Esophagus squamous epithelium (tissue), 5 donors: Measurements from ENCODE around the gene TMA7. TPM values are rescaled to one million over a fixed set of nuclear protein-coding genes. Genes with fewer than 3 reads are reported as not detected.
A peak's percentile ranks its signal among the peaks of the same experiment; 100 is the strongest.

Source experiments
- DNase-seq: peaks from one replicate; lab custom pipeline; 2025; lab: John Stamatoyannopoulos, UW
- H3K27ac ChIP-seq, 4 donors: fragments of 200-600 bp; sonication (generic); one replicate each; pipeline ENCODE4 v1.5.1; 2016 to 2019; ENCODE audit warnings: mild to moderate bottlenecking in 1 of 4
- H3K27me3 ChIP-seq, 4 donors: fragments of 200-600 bp; sonication (generic); 1 replicate in 3 of 4; 2 replicates in 1 of 4; pipeline versions ENCODE4 v1.5.1 to v1.6.0; 2017 to 2021; ENCODE audit warnings: antibody characterized with exemption in 1 of 4
- H3K36me3 ChIP-seq, 3 donors: fragments of 200-600 bp; sonication (generic); one replicate each; pipeline ENCODE4 v1.5.1; 2016 to 2019
- H3K4me1 ChIP-seq, 3 donors: fragments of 200-600 bp; sonication (generic); one replicate each; pipeline ENCODE4 v1.5.1; 2017 to 2019
- H3K4me3 ChIP-seq, 4 donors: fragments of 200-600 bp; sonication (generic); 1 replicate in 3 of 4; 2 replicates in 1 of 4; pipeline ENCODE4 v1.5.1; 2016 to 2019; ENCODE audit warnings: mild to moderate bottlenecking in 2 of 4, moderate library complexity in 1 of 4
- H3K9me3 ChIP-seq, 3 donors: fragments of 200-600 bp; sonication (generic); one replicate each; pipeline ENCODE4 v1.5.1; 2016 to 2019
- POLR2A ChIP-seq, 4 donors: fragments of 450-650 bp; IDR thresholded peaks; one replicate each; pipeline ENCODE4 v1.6.1; 2017; ENCODE audit warnings: antibody characterized with exemption in 4 of 4, mild to moderate bottlenecking in 4 of 4, moderate library complexity in 3 of 4
- WGBS, 2 donors: methylation state at CpG; one replicate each; pipeline ENCODE4 v1.1.5; 2018; 5-methylcytosine and 5-hydroxymethylcytosine counted together
- intact Hi-C: fragments of 100-400 bp; cut with DNase I; formaldehyde crosslinking; loops from one replicate; pipeline ENCODE4 v1.15.0; 2022
- total RNA-seq, 4 donors: library from RNA; depleted of rRNA; stranded (reverse); fragments of >200 nt; gene quantifications; one replicate each; pipeline ENCODE4 v1.1.0, GENCODE V29; 2016
- TF ChIP-seq, protein P1 (sequence below), 6 experiments: fragments of 450-650 bp in 4 of 6; fragments of 200-600 bp in 2 of 6; sonication (generic) in 2 of 6; IDR thresholded peaks; one replicate each; pipeline ENCODE4 v1.5.1; 2016 to 2019; ENCODE audit warnings: antibody characterized with exemption in 6 of 6, mild to moderate bottlenecking in 4 of 6, moderate library complexity in 4 of 6
- donor health status: DM: yes; HTN: yes; CAD: no.

Gene TMA7
- total RNA-seq, 4 donors from 2014 or later: 293 to 431 (median 357) TPM

DNA sequence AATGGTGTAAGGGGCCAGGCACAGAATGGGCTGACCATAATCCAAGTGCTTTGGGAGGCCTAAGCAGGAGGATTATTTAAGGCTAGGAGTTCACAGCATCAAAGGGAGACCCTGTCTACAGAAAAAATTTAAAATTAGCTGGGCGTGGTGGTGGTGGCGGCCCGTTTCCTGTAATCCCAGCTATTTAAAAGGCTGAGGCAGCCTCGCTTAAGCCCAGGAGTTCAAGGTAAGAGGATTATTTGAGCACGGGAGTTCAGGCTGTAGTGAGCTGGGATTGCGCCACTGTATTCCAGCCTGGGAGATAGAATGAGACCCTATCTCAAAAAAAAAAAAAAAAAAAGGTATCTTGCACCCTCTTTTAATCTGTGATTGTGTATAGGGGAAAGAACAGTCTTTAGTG, 1.9 kb downstream of the TMA7 start:
- H3K36me3 ChIP-seq: peaks cover 0 to 35% (median 11%) of the 10 kb centered on the region in 3 donors
- no peak for DNase-seq
- H3K27me3 ChIP-seq: no peaks in the 10 kb centered on the region
- H3K9me3 ChIP-seq: no peaks in the 10 kb centered on the region
- WGBS, 2 donors: 52 to 59% methylated on average over 6 of the region's 6 CpGs
- TF ChIP-seq, protein P1, sequence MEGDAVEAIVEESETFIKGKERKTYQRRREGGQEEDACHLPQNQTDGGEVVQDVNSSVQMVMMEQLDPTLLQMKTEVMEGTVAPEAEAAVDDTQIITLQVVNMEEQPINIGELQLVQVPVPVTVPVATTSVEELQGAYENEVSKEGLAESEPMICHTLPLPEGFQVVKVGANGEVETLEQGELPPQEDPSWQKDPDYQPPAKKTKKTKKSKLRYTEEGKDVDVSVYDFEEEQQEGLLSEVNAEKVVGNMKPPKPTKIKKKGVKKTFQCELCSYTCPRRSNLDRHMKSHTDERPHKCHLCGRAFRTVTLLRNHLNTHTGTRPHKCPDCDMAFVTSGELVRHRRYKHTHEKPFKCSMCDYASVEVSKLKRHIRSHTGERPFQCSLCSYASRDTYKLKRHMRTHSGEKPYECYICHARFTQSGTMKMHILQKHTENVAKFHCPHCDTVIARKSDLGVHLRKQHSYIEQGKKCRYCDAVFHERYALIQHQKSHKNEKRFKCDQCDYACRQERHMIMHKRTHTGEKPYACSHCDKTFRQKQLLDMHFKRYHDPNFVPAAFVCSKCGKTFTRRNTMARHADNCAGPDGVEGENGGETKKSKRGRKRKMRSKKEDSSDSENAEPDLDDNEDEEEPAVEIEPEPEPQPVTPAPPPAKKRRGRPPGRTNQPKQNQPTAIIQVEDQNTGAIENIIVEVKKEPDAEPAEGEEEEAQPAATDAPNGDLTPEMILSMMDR (IDR thresholded peaks at IDR 0.05): no peak
- no peak for TF ChIP-seq POLR2A (IDR thresholded peaks at IDR 0.05)
- H3K4me1 ChIP-seq: peaks cover 22 to 40% (median 32%) of the 10 kb centered on the region in 3 donors
- intact Hi-C loops: no loop called here
- H3K4me3 ChIP-seq: peak overlapping the region in 2 of 4 donors; percentile 85 to 95
- H3K27ac ChIP-seq: peak overlapping the region in 3 of 4 donors; percentile 94 to 98 (median 98)

DNA sequence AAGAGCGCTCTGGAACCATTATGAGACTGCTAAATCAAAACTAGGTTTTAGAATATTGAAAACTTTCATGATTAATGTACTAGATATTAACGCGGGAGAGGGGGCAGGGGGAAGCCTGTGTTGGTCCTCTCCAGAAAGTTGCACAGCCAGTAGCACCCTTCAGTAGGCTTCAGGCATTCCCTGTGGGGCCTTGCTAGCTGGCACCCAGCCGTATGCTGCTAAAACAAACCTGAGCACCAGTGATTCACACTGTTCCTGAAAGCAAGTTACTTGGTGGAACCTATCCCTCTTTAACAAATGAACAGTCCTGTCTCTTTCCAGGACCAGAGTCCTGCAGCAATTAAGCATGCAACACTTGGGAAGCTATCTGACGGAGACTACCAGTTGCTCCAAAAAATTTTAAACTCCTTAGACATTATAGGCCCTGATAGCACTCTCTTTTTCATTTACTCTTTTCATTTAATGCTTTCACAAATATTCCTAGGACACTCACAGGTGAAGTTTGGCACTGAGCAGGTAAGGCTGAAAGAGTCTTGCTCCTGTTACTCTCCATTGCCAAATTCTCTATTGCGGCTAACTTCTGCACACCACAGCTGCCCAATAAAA, 5.3 kb downstream of the TMA7 start:
- intact Hi-C loops: no loop called here
- H3K9me3 ChIP-seq: no peaks in the 10 kb centered on the region
- H3K36me3 ChIP-seq: peaks cover 0 to 35% (median 11%) of the 10 kb centered on the region in 3 donors
- peak overlapping the region in 3 of 4 donors; percentile 84 to 98 (median 98) for H3K27ac ChIP-seq
- H3K27me3 ChIP-seq: no peaks in the 10 kb centered on the region
- TF ChIP-seq, protein P1 (IDR thresholded peaks at IDR 0.05): no peak
- TF ChIP-seq POLR2A (IDR thresholded peaks at IDR 0.05): no peak
- WGBS, 2 donors: 57 to 68% methylated on average over 6 of the region's 6 CpGs
- peaks cover 26 to 52% (median 33%) of the 10 kb centered on the region in 3 donors for H3K4me1 ChIP-seq
- no peak for DNase-seq
- peak overlapping the region in 1 of 4 donors; percentile 98 for H3K4me3 ChIP-seq

DNA sequence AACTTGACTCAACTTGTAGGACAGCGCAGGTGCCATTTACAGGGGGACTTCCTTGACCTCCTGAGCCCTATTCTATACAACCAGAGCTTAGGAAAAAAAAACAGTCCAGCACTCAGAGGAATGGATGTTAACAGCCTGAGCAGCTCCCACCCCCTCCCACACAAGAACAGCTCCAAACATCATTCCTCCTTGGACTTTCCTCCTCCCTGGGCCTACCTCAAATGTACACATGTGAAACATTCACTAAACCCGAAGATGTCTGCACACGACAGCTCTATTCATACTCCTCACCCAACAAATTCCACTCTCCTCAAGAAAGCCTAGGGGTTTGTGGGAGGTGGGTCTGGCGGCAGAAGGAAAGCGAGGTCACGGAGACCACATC, 6.0 kb downstream of the TMA7 start:
- Histone ChIP-seq H3K4me1 (peaks cover 26 to 48% (median 31%) of the 10 kb centered on the region in 3 donors), H3K27ac (peak overlapping the region; percentile 84 to 98 (median 98)), H3K27me3 (no peaks in the 10 kb centered on the region), H3K36me3 (peaks cover 0 to 42% (median 11%) of the 10 kb centered on the region in 3 donors), H3K9me3 (no peaks in the 10 kb centered on the region), H3K4me3 (peak overlapping the region; percentile 67 to 98 (median 91))
- WGBS, 2 donors: 0 to 29% methylated on average over 2 to 3 of the region's 6 CpGs
- no peak for DNase-seq
- intact Hi-C loops: no loop called here
- TF ChIP-seq, protein P1 (IDR thresholded peaks at IDR 0.05): no peak
- TF ChIP-seq POLR2A (IDR thresholded peaks at IDR 0.05): no peak

DNA sequence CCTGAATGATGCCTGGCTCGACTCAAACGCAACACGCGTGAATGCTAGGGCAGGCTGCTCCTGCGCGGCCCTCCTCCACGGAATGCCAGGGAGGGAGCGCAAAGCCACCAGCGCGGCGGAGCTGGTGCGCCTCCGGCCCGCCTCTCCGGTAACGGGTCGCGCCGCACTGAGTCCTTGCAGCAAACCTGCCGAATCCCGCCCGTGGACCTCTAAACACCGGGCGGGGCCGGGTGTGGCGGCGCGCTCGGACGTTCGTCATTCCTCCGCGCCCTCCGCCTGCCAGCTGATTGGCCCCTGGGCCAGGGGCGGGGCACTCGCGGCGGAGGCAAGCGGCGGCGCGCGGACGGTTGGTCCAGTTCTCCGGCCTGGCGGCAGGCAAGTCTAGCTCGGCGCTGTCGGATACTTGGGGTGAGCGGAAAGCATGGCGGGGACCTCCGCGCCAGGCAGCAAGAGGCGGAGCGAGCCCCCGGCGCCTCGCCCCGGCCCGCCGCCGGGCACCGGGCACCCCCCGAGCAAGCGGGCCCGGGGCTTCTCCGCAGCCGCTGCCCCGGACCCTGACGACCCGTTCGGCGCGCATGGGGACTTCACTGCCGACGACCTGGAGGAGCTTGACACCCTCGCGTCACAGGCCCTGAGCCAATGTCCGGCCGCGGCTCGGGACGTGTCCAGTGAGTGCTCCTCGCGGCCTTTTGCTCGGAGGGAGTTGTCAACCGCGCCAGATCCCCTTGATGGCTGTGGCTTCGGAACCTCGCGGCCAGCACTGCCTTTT, 6.6 kb downstream of the TMA7 start, which contains the start of gene ATRIP:
Gene ATRIP, plus strand, starts transcription at position 313 of the 769 bp plus-strand sequence. Its CDS starts 109 bp downstream, at position 422.
- DNase-seq: peak; percentile 43
- Histone ChIP-seq H3K4me3 (peak within 1 kb of the TSS; percentile 67 to 98 (median 91)), H3K27me3 (no peaks in the 10 kb centered on the region), H3K27ac (peak within 1 kb of the TSS; percentile 84 to 98 (median 98)), H3K36me3 (peaks cover 0 to 45% (median 11%) of the 10 kb centered on the region in 3 donors), H3K4me1 (peaks cover 21 to 42% (median 25%) of the 10 kb centered on the region in 3 donors), H3K9me3 (no peaks in the 10 kb centered on the region)
- TF ChIP-seq POLR2A (IDR thresholded peaks at IDR 0.05): peak in 3 of 4 donors; percentile 35 to 97 (median 95)
- TF ChIP-seq, protein P1 (IDR thresholded peaks at IDR 0.05): peak in 3 of 6 experiments; percentile 10 to 31 (median 25)
- intact Hi-C loops: no loop called here
- WGBS, 2 donors: no CpG with 5 or more reads among the region's 91 CpGs
